Liver (tissue), 9 donors: ENCODE measurements around the gene GJC1. TPM values are rescaled to one million over a fixed set of nuclear protein-coding genes. Genes with fewer than 3 reads are reported as not detected.

Source experiments
- DNase-seq: peaks from one replicate; pipeline ENCODE4 v3.0.0-alpha.2; 2017; ENCODE audit warnings: low spot score
- H3K27ac ChIP-seq, 2 donors: one replicate each; pipeline ENCODE4 v1.7.0; 2013; ENCODE audit warnings: inconsistent platforms in 2 of 2, low read length in 2 of 2, control low read depth in 1 of 2, low read depth in 1 of 2, mild to moderate bottlenecking in 1 of 2
- H3K27me3 ChIP-seq, 4 donors: one replicate each; pipeline versions ENCODE4 v1.6.1 to v1.7.0; 2013; ENCODE audit warnings: low read length in 3 of 4, inconsistent platforms in 1 of 4, mild to moderate bottlenecking in 1 of 4, moderate library complexity in 1 of 4; ENCODE audit not compliant: control insufficient read depth in 4 of 4, insufficient read depth in 4 of 4
- H3K36me3 ChIP-seq, 4 donors: one replicate each; pipeline versions ENCODE4 v1.6.1 to v1.7.0; 2013; ENCODE audit warnings: low read length in 3 of 4, mild to moderate bottlenecking in 3 of 4, low read depth in 1 of 4, moderate library complexity in 1 of 4; ENCODE audit not compliant: control insufficient read depth in 4 of 4, insufficient read depth in 3 of 4
- H3K4me1 ChIP-seq, 4 donors: one replicate each; pipeline versions ENCODE4 v1.6.1 to v1.7.0; 2013; ENCODE audit warnings: low read length in 3 of 4, mild to moderate bottlenecking in 3 of 4, moderate library complexity in 1 of 4; ENCODE audit not compliant: control insufficient read depth in 4 of 4, insufficient read depth in 4 of 4
- H3K4me3 ChIP-seq, 3 donors: one replicate each; pipeline versions ENCODE4 v1.6.1 to v1.7.0; 2013; ENCODE audit warnings: low read length in 3 of 3, control low read depth in 1 of 3, low read depth in 1 of 3, mild to moderate bottlenecking in 1 of 3
- H3K9ac ChIP-seq, 2 donors: one replicate each; pipeline ENCODE4 v1.7.0; 2013; ENCODE audit warnings: low read length in 2 of 2, mild to moderate bottlenecking in 2 of 2, moderate library complexity in 2 of 2, control low read depth in 1 of 2, low read depth in 1 of 2
- H3K9me3 ChIP-seq, 4 donors: one replicate each; pipeline versions ENCODE4 v1.6.1 to v1.7.0; 2013; ENCODE audit warnings: low read length in 3 of 4; ENCODE audit not compliant: control insufficient read depth in 4 of 4
- EGR1 ChIP-seq, 2 donors: IDR thresholded peaks; 2 replicates each; pipeline ENCODE4 v1.6.1; 2016 to 2018; ENCODE audit warnings: antibody characterized with exemption in 2 of 2, low read depth in 2 of 2
- FOXA1 ChIP-seq: IDR thresholded peaks from 2 replicates; pipeline ENCODE4 v1.6.1; 2016; ENCODE audit warnings: antibody characterized with exemption
- FOXA2 ChIP-seq: IDR thresholded peaks from 2 replicates; pipeline ENCODE4 v1.6.1; 2016; ENCODE audit warnings: antibody characterized with exemption
- GABPA ChIP-seq, 2 donors: IDR thresholded peaks in 1 of 2; conservative IDR thresholded peaks in 1 of 2; 2 replicates each; pipeline ENCODE4 v1.6.1; 2016; ENCODE audit warnings: antibody characterized with exemption in 2 of 2, mild to moderate bottlenecking in 1 of 2, moderate library complexity in 1 of 2
- HNF4A ChIP-seq, 2 donors: conservative IDR thresholded peaks; 2 replicates each; pipeline ENCODE4 v1.6.1; 2016; ENCODE audit warnings: antibody characterized with exemption in 2 of 2, mild to moderate bottlenecking in 2 of 2
- HNF4G ChIP-seq: IDR thresholded peaks from 2 replicates; pipeline ENCODE4 v1.6.1; 2016; ENCODE audit warnings: antibody characterized with exemption
- JUND ChIP-seq, 2 donors: IDR thresholded peaks; 2 replicates each; pipeline ENCODE4 v1.6.1; 2016; ENCODE audit warnings: antibody characterized with exemption in 2 of 2
- NR2F2 ChIP-seq: IDR thresholded peaks from 2 replicates; pipeline ENCODE4 v1.6.1; 2016; ENCODE audit warnings: antibody characterized with exemption
- RAD21 ChIP-seq, 2 donors: IDR thresholded peaks; 2 replicates each; pipeline ENCODE4 v1.6.1; 2016; ENCODE audit warnings: antibody characterized with exemption in 2 of 2, mild to moderate bottlenecking in 2 of 2
- RXRA ChIP-seq, 2 donors: IDR thresholded peaks; 2 replicates each; pipeline ENCODE4 v1.6.1; 2017 to 2018; ENCODE audit warnings: antibody characterized with exemption in 2 of 2, mild to moderate bottlenecking in 1 of 2
- SP1 ChIP-seq: IDR thresholded peaks from 2 replicates; pipeline ENCODE4 v1.6.1; 2018; ENCODE audit warnings: antibody characterized with exemption, mild to moderate bottlenecking
- TAF1 ChIP-seq: conservative IDR thresholded peaks from 2 replicates; pipeline ENCODE4 v1.6.1; 2016; ENCODE audit warnings: antibody characterized with exemption, mild to moderate bottlenecking
- YY1 ChIP-seq: IDR thresholded peaks from 2 replicates; pipeline ENCODE4 v1.6.1; 2016; ENCODE audit warnings: antibody characterized with exemption, mild to moderate bottlenecking
- WGBS: extraction: QIAGEN DNeasy Blood & Tissue Kit; methylation state at CpG from one replicate; pipeline ENCODE4 v1.1.7; 2013; 5-methylcytosine and 5-hydroxymethylcytosine counted together
- polyA plus RNA-seq, 2 donors: library from polyadenylated mRNA; stranded (reverse) in 1 of 2; unstranded in 1 of 2; fragments of 200-250 nt in 1 of 2; fragments of >200 nt in 1 of 2; fragmentation: Nextera tagmentation in 1 of 2; extraction: Ambion mirVana in 1 of 2; gene quantifications; one replicate each; pipeline versions ENCODE4 v1.2.1 to v1.2.3, GENCODE V29; 2013 to 2015
- total RNA-seq, 2 donors: library from RNA; depleted of rRNA; stranded (reverse); fragments of >200 nt; gene quantifications; one replicate each; pipeline ENCODE4 v1.2.3, GENCODE V29; 2014
- TF ChIP-seq, protein P1 (sequence below): IDR thresholded peaks from 2 replicates; pipeline ENCODE4 v1.6.1; 2016; ENCODE audit warnings: antibody characterized with exemption, mild to moderate bottlenecking
- TF ChIP-seq, protein P2 (sequence below): fragments of 150-350 bp; IDR thresholded peaks from 2 replicates; pipeline ENCODE4 v1.5.1; 2017; ENCODE audit warnings: improper control_type of control experiment, low read depth, low read length; ENCODE audit not compliant: missing input control
- TF ChIP-seq, protein P3 (sequence below): IDR thresholded peaks from 2 replicates; pipeline ENCODE4 v1.6.1; 2016; ENCODE audit warnings: antibody characterized with exemption
- TF ChIP-seq, protein P4 (sequence below): IDR thresholded peaks from 2 replicates; pipeline ENCODE4 v1.6.1; 2016; ENCODE audit warnings: antibody characterized with exemption
- TF ChIP-seq, protein P5 (sequence below): IDR thresholded peaks from 2 replicates; pipeline ENCODE4 v1.6.1; 2016; ENCODE audit warnings: antibody characterized with exemption
- donor health status: healthy.
- donor health status: healthy.
- donor health status: healthy.
- donor health status: healthy.
- donor health status: healthy.

GJC1 gene
- total and polyA plus RNA-seq, 4 donors: 0.17 to 1.4 (median 0.77) TPM

DNA sequence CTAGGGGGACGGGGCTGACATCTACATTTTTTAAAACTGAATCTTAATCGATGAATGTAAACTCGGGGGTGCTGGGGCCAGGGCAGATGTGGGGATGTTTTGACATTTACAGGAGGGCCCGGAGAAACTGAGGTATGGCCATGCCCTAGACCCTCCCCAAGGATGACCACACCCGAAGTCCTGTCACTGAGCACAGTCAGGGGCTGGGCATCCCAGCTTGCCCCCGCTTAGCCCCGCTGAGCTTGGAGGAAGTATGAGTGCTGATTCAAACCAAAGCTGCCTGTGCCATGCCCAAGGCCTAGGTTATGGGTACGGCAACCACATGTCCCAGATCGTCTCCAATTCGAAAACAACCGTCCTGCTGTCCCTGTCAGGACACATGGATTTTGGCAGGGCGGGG lies 49.9 kb downstream of the GJC1 start:
- no peak for DNase-seq
- TF ChIP-seq, protein P1, sequence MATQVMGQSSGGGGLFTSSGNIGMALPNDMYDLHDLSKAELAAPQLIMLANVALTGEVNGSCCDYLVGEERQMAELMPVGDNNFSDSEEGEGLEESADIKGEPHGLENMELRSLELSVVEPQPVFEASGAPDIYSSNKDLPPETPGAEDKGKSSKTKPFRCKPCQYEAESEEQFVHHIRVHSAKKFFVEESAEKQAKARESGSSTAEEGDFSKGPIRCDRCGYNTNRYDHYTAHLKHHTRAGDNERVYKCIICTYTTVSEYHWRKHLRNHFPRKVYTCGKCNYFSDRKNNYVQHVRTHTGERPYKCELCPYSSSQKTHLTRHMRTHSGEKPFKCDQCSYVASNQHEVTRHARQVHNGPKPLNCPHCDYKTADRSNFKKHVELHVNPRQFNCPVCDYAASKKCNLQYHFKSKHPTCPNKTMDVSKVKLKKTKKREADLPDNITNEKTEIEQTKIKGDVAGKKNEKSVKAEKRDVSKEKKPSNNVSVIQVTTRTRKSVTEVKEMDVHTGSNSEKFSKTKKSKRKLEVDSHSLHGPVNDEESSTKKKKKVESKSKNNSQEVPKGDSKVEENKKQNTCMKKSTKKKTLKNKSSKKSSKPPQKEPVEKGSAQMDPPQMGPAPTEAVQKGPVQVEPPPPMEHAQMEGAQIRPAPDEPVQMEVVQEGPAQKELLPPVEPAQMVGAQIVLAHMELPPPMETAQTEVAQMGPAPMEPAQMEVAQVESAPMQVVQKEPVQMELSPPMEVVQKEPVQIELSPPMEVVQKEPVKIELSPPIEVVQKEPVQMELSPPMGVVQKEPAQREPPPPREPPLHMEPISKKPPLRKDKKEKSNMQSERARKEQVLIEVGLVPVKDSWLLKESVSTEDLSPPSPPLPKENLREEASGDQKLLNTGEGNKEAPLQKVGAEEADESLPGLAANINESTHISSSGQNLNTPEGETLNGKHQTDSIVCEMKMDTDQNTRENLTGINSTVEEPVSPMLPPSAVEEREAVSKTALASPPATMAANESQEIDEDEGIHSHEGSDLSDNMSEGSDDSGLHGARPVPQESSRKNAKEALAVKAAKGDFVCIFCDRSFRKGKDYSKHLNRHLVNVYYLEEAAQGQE: no peak
- TF ChIP-seq EGR1 (IDR thresholded peaks at IDR 0.05; ENCODE audit: low read depth in 2 of 2): no peak
- TF ChIP-seq NR2F2: no peak
- TF ChIP-seq HNF4A (conservative IDR thresholded peaks at IDR 0.05): no peak
- no peak for TF ChIP-seq RAD21 (IDR thresholded peaks at IDR 0.05)
- TF ChIP-seq, protein P2, sequence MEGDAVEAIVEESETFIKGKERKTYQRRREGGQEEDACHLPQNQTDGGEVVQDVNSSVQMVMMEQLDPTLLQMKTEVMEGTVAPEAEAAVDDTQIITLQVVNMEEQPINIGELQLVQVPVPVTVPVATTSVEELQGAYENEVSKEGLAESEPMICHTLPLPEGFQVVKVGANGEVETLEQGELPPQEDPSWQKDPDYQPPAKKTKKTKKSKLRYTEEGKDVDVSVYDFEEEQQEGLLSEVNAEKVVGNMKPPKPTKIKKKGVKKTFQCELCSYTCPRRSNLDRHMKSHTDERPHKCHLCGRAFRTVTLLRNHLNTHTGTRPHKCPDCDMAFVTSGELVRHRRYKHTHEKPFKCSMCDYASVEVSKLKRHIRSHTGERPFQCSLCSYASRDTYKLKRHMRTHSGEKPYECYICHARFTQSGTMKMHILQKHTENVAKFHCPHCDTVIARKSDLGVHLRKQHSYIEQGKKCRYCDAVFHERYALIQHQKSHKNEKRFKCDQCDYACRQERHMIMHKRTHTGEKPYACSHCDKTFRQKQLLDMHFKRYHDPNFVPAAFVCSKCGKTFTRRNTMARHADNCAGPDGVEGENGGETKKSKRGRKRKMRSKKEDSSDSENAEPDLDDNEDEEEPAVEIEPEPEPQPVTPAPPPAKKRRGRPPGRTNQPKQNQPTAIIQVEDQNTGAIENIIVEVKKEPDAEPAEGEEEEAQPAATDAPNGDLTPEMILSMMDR: no peak
- no peak for TF ChIP-seq JUND (IDR thresholded peaks at IDR 0.05)
- no peak for TF ChIP-seq TAF1
- no peak for TF ChIP-seq FOXA2
- TF ChIP-seq YY1: no peak
- TF ChIP-seq GABPA (IDR thresholded peaks at IDR 0.05 in 1 of 2, conservative IDR thresholded peaks at IDR 0.05 in 1 of 2): no peak
- no peak for TF ChIP-seq HNF4G
- TF ChIP-seq SP1: no peak
- TF ChIP-seq RXRA (IDR thresholded peaks at IDR 0.05): no peak
- no peak for TF ChIP-seq FOXA1
- TF ChIP-seq, protein P3, sequence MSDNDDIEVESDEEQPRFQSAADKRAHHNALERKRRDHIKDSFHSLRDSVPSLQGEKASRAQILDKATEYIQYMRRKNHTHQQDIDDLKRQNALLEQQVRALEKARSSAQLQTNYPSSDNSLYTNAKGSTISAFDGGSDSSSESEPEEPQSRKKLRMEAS: no peak
- TF ChIP-seq, protein P4, sequence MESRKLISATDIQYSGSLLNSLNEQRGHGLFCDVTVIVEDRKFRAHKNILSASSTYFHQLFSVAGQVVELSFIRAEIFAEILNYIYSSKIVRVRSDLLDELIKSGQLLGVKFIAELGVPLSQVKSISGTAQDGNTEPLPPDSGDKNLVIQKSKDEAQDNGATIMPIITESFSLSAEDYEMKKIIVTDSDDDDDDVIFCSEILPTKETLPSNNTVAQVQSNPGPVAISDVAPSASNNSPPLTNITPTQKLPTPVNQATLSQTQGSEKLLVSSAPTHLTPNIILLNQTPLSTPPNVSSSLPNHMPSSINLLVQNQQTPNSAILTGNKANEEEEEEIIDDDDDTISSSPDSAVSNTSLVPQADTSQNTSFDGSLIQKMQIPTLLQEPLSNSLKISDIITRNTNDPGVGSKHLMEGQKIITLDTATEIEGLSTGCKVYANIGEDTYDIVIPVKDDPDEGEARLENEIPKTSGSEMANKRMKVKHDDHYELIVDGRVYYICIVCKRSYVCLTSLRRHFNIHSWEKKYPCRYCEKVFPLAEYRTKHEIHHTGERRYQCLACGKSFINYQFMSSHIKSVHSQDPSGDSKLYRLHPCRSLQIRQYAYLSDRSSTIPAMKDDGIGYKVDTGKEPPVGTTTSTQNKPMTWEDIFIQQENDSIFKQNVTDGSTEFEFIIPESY: no peak
- TF ChIP-seq, protein P5, sequence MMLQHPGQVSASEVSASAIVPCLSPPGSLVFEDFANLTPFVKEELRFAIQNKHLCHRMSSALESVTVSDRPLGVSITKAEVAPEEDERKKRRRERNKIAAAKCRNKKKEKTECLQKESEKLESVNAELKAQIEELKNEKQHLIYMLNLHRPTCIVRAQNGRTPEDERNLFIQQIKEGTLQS: no peak
- Histone ChIP-seq H3K27ac (no peak overlapping the region), H3K9ac (no peak overlapping the region), H3K27me3 (peaks cover 0 to 5% (median 0%) of the 10 kb centered on the region in 4 donors), H3K36me3 (no peaks in the 10 kb centered on the region), H3K9me3 (no peaks in the 10 kb centered on the region), H3K4me3 (no peak overlapping the region), H3K4me1 (peaks cover 4 to 20% (median 13%) of the 10 kb centered on the region in 4 donors)
- 88% methylated on average over 12 of the region's 12 CpGs for WGBS
